B cell (primary cell): Measurements from ENCODE around the gene ZNF136. TPM values are rescaled to one million over a fixed set of nuclear protein-coding genes. Genes with fewer than 3 reads are reported as not detected.

Experiments used
- ATAC-seq: fragments of 200-7000 bp; cut with Tn5 transposase; one replicate; pipeline ENCODE4 v1.10.0; 2021; ENCODE audit warnings: low read depth, mild to moderate bottlenecking, moderate number of reproducible peaks, moderate library complexity
- CTCF ChIA-PET: fragments of 350-600 bp; sonication (Branson Sonifier 250); formaldehyde crosslinking; loops from one replicate; lab custom pipeline; 2021; ENCODE audit warnings: antibody characterized with exemption, inconsistent platforms; lab: Charles Lee
- POLR2A ChIA-PET: fragments of 350-600 bp; sonication (Branson Sonifier 250); formaldehyde crosslinking; loops from one replicate; lab custom pipeline; 2021; ENCODE audit warnings: antibody characterized with exemption; lab: Charles Lee
- DNase-seq: peaks from one replicate; pipeline ENCODE4 v3.0.0; 2013
- H2AFZ ChIP-seq: 2 replicates; pipeline ENCODE4 v1.6.1; 2012; ENCODE audit warnings: mild to moderate bottlenecking, low read depth, low read length; ENCODE audit not compliant: insufficient read depth, poor library complexity, severe bottlenecking
- H3K27ac ChIP-seq, 2 donors: 1 replicate in 1 of 2; 2 replicates in 1 of 2; pipeline ENCODE4 v1.5.1; 2012 to 2013; ENCODE audit warnings: low read length in 2 of 2, mild to moderate bottlenecking in 2 of 2, moderate library complexity in 1 of 2
- H3K27me3 ChIP-seq, 4 experiments: fragments of 200-600 bp in 1 of 4; sonication (generic) in 1 of 4; replicated peaks in 1 of 4; 1 replicate in 2 of 4; 2 replicates in 2 of 4; pipeline versions ENCODE4 v1.6.1 to v1.7.0; 2013 to 2016; ENCODE audit warnings: low read length in 3 of 4, mild to moderate bottlenecking in 2 of 4, mixed read lengths in 1 of 4, moderate library complexity in 1 of 4; ENCODE audit not compliant: insufficient read depth in 4 of 4, control insufficient read depth in 3 of 4; ENCODE audit errors: control extremely low read depth in 1 of 4
- H3K36me3 ChIP-seq, 2 experiments: replicated peaks in 1 of 2; 1 replicate in 1 of 2; 2 replicates in 1 of 2; pipeline versions ENCODE4 v1.6.1 to v1.7.1; 2013; ENCODE audit warnings: low read length in 1 of 2; ENCODE audit not compliant: insufficient read depth in 2 of 2, control insufficient read depth in 1 of 2; ENCODE audit errors: control extremely low read depth in 1 of 2, extremely low read depth in 1 of 2
- H3K4me1 ChIP-seq, 2 donors: fragments of 200-600 bp in 1 of 2; sonication (generic) in 1 of 2; 1 replicate in 1 of 2; 2 replicates in 1 of 2; pipeline versions ENCODE4 v1.5.1 to v1.6.1; 2013 to 2017; ENCODE audit warnings: low read length in 2 of 2; ENCODE audit not compliant: control insufficient read depth in 2 of 2, insufficient read depth in 2 of 2
- H3K4me2 ChIP-seq: replicated peaks from 2 replicates; pipeline ENCODE3; 2012; ENCODE audit warnings: mild to moderate bottlenecking, low read depth, low read length; ENCODE audit not compliant: poor library complexity, severe bottlenecking
- H3K4me3 ChIP-seq, 5 experiments: fragments of 200-600 bp in 1 of 5; sonication (generic) in 1 of 5; 1 replicate in 3 of 5; 2 replicates in 2 of 5; pipeline versions ENCODE4 v1.5.1 to v1.7.0; 2011 to 2016; ENCODE audit warnings: low read length in 4 of 5, mild to moderate bottlenecking in 4 of 5, low read depth in 2 of 5, control low read depth in 1 of 5, moderate library complexity in 1 of 5; ENCODE audit not compliant: insufficient read depth in 1 of 5; ENCODE audit errors: control extremely low read depth in 1 of 5, extremely low read depth in 1 of 5
- H3K79me2 ChIP-seq: fragments of 200-600 bp; sonication (generic); one replicate; pipeline ENCODE4 v1.6.0; 2016; ENCODE audit warnings: low read length; ENCODE audit not compliant: control insufficient read depth, insufficient read depth
- H3K9ac ChIP-seq: fragments of 200-600 bp; sonication (generic); 2 replicates; pipeline ENCODE4 v1.6.1; 2017; ENCODE audit warnings: mild to moderate bottlenecking, low read length, moderate library complexity
- H3K9me3 ChIP-seq, 3 donors: one replicate each; pipeline versions ENCODE4 v1.6.1 to v1.7.1; 2013; ENCODE audit warnings: low read length in 2 of 3; ENCODE audit not compliant: control insufficient read depth in 2 of 3, insufficient read depth in 1 of 3; ENCODE audit errors: control extremely low read depth in 1 of 3
- H4K20me1 ChIP-seq: 2 replicates; pipeline ENCODE4 v1.6.0; 2012; ENCODE audit warnings: mild to moderate bottlenecking, low read length; ENCODE audit not compliant: insufficient read depth, control insufficient read depth, poor library complexity, severe bottlenecking
- H3K27ac Mint-ChIP-seq: one replicate; pipeline ENCODE4 v1.8.0; 2021; ENCODE audit warnings: mixed read lengths
- H3K27me3 Mint-ChIP-seq: one replicate; pipeline ENCODE4 v1.8.0; 2021; ENCODE audit warnings: mixed read lengths
- H3K4me1 Mint-ChIP-seq: one replicate; pipeline ENCODE4 v1.8.0; 2021; ENCODE audit warnings: mixed read lengths
- H3K4me3 Mint-ChIP-seq: one replicate; pipeline ENCODE4 v1.8.0; 2021; ENCODE audit warnings: mixed read lengths
- H3K9me3 Mint-ChIP-seq: one replicate; pipeline ENCODE4 v1.8.0; 2022; ENCODE audit warnings: mixed read lengths; ENCODE audit not compliant: insufficient read depth
- CTCF ChIP-seq: fragments of 200-600 bp; IDR thresholded peaks from one replicate; pipeline ENCODE4 v1.8.0; 2022; ENCODE audit warnings: antibody characterized with exemption, mild to moderate bottlenecking
- EZH2 ChIP-seq: IDR thresholded peaks from 2 replicates; pipeline ENCODE4 v1.6.1; 2012; ENCODE audit warnings: borderline replicate concordance, low read depth, mild to moderate bottlenecking, moderate library complexity, low read length; ENCODE audit not compliant: insufficient read depth, poor library complexity, severe bottlenecking
- WGBS: methylation state at CpG from one replicate; pipeline ENCODE4 v1.1.5; 2013; ENCODE audit warnings: missing lambda C conversion rate; ENCODE audit not compliant: insufficient coverage; 5-methylcytosine and 5-hydroxymethylcytosine counted together
- intact Hi-C: fragments of 100-400 bp; cut with micrococcal nuclease; formaldehyde crosslinking; loops from one replicate; pipeline ENCODE4 v1.10.0; 2022
- polyA plus RNA-seq: library from polyadenylated mRNA; depleted of rRNA; stranded (reverse); fragments of >200 nt; gene quantifications from 2 replicates; pipeline ENCODE4 v1.2.3, GENCODE V29; 2012
- total RNA-seq, 2 donors: library from RNA; stranded (reverse); fragments of 120-200 nt in 1 of 2; gene quantifications; 1 replicate in 1 of 2; 2 replicates in 1 of 2; pipeline versions ENCODE4 v1.2.3 to v1.2.4, GENCODE V29; 2013 to 2022

The ZNF136 gene
- total and polyA plus RNA-seq, 2 donors (not counting 1 experiment from before 2014, with no cell fraction given) = 7.5 to 30.8 TPM

GRCh38 chr19:12156223-12157058 is 6.5 kb upstream of the ZNF136 start, which contains the start of gene ZNF625:
Gene ZNF625 (minus strand): TSS chr19:12156734. CDS start chr19:12156558, 176 bp downstream.
- H3K9ac ChIP-seq = peak within 1 kb of the TSS; percentile 86
- H3K9me3 Mint-ChIP-seq = no peaks in the 10 kb centered on the region

More at GRCh38 chr19:12156223-12157058, 6.5 kb upstream of the ZNF136 start, which contains the start of gene ZNF625:
- ATAC-seq (peak; percentile 88), DNase-seq (peak; percentile 51)
- H3K36me3 ChIP-seq = no peaks in the 10 kb centered on the region
- WGBS = under 1% methylated on average over 55 of the region's 58 CpGs
- intact Hi-C loops = no loop called here
- no peaks in the 10 kb centered on the region for H4K20me1 ChIP-seq
- H3K27me3 Mint-ChIP-seq = no peaks in the 10 kb centered on the region
- no peaks in the 10 kb centered on the region for H3K27me3 ChIP-seq
- TF ChIP-seq EZH2 = no peak
- no peak for TF ChIP-seq CTCF
- H2AFZ ChIP-seq = peak within 1 kb of the TSS; percentile 95
- peak within 1 kb of the TSS; percentile 94 for H3K4me2 ChIP-seq
- peaks cover 28% of the 10 kb centered on the region for H3K79me2 ChIP-seq
- peaks cover 13% of the 10 kb centered on the region for H3K4me1 Mint-ChIP-seq
- peak within 1 kb of the TSS; percentile 80 for H3K27ac Mint-ChIP-seq
- H3K4me3 Mint-ChIP-seq = peak within 1 kb of the TSS; percentile 95
- ChIA-PET POLR2A (interaction anchor here (1.0 to 1.2 kb wide), 2 partner anchors 13 to 16 kb away, joined by 3 read pairs; partner anchors contain the start of gene ZNF20), CTCF (interaction anchor here (0.9 to 1.6 kb wide), 4 partner anchors 10 to 232 kb away, joined by 3 to 5 read pairs (median 4); partner anchors contain the start of genes ZNF20 and ZNF763)
- peaks cover 7 to 11% of the 10 kb centered on the region in 2 donors for H3K4me1 ChIP-seq
- peak within 1 kb of the TSS; percentile 44 to 95 (median 83) for H3K4me3 ChIP-seq
- H3K27ac ChIP-seq = peak within 1 kb of the TSS; percentile 54 to 72
- peaks cover 0 to 4% (median 0%) of the 10 kb centered on the region in 3 donors for H3K9me3 ChIP-seq
